GM20000 (cell line): ENCODE measurements around the gene SRSF7.

Experiments used
- DNase-seq: peaks from one replicate; pipeline ENCODE4 v3.0.0; 2012; ENCODE audit warnings: low spot score
- TF ChIP-seq, protein P1 (sequence below): IDR thresholded peaks from 2 replicates; pipeline ENCODE4 v1.5.1; 2012; ENCODE audit warnings: mild to moderate bottlenecking, control low read depth; ENCODE audit errors: extremely low read depth, missing control alignments

The SRSF7 gene

DNA sequence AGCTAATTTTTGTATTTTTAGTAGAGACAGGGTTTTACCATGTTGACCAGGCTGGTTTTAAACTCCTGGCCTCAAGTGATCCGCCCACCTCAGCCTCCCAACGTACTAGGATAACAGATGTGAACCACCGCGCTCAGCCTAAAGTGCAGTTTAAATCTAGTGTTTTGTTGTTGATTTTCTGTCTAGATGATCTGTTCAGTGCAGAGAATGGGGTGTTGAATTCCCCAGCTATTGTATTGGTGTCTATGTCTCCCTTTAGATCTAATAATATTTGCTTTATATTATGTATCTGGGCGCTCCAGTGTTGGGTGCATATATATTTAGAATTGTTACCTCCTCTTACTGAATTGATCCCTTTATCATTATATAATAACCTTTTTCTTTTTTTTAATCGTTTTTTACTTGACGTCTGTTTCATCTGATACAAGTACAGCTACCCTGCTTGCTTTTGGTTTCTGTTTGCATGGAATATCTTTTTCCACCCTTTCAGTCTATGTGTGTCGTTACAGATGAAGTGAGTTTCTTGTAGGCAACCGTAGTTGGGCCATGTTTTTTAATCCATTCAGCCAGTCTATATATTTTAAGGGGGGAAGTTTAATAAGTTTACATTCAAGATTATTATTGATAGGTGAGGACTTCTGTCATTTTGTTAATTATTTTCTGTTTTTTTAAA lies 50.9 kb downstream of the SRSF7 start:
- no peak for DNase-seq
- TF ChIP-seq, protein P1, sequence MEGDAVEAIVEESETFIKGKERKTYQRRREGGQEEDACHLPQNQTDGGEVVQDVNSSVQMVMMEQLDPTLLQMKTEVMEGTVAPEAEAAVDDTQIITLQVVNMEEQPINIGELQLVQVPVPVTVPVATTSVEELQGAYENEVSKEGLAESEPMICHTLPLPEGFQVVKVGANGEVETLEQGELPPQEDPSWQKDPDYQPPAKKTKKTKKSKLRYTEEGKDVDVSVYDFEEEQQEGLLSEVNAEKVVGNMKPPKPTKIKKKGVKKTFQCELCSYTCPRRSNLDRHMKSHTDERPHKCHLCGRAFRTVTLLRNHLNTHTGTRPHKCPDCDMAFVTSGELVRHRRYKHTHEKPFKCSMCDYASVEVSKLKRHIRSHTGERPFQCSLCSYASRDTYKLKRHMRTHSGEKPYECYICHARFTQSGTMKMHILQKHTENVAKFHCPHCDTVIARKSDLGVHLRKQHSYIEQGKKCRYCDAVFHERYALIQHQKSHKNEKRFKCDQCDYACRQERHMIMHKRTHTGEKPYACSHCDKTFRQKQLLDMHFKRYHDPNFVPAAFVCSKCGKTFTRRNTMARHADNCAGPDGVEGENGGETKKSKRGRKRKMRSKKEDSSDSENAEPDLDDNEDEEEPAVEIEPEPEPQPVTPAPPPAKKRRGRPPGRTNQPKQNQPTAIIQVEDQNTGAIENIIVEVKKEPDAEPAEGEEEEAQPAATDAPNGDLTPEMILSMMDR = no peak

DNA sequence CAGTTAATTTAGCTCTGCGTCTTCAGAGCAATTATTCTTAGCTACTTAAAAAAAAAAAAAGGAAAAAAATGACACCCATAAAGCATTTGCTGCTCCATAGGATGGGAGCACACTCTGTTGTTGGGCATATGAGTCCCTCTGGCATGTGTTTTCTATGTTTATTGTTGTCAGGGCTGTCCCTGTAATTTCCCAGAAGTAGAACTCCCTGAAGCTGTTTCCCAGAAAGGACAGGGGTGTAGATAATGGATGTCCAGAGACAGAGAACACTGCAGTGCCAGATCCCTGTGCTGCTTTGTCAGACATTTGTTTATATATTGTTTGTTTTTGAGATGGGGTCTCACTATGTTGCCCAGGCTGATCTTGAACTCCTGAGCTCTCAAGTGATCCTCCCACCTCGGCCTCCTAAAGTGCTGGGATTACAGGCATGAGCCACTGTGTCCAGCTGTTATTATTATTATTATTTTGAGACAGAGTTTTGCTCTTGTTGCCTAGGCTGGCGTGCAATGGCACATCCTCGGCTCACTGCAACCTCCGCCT lies 52.6 kb downstream of the SRSF7 start:
- TF ChIP-seq, protein P1 = no peak
- DNase-seq = no peak

DNA sequence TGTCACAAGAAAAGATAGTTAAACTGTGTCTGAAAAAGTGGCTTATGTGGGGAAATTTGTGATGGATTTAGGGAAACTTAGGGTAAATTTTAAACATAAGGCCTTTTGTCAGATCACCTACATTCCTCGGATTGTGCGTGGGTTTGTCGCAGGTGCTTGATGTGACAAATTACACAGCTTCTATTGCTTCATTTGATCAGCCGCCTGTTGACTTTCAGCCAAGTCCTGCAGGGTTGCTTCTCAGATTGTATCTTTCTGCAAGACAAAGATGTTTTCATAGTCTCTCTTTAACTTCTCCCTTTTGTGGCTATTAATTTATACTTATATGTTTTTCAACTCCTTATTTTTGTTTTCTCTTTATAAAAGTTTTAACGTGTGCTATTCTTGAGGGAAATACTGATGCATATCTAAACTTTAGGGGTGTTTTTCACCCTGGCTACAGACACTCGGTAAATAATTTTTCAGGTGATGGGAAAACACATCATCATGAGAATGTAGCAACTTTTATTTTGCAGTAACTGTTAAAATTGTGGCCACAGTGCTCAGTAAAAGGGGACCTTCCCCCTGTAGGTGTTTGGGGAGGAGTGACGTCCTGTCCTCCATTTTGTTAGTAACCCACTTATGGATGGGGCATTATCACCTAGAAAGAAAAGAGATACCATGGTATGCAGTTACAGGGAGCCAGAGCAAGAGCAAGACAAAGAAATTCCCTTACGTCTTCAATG lies 53.9 kb downstream of the SRSF7 start:
- TF ChIP-seq, protein P1 = no peak
- DNase-seq = no peak
